ENCODE data around the gene KIDINS220. TPM values are rescaled to one million over a fixed set of nuclear protein-coding genes. Genes with fewer than 3 reads are reported as not detected.

Gene KIDINS220
- total RNA-seq, 1 experiment from 2014 or later: 29.3 TPM

DNA sequence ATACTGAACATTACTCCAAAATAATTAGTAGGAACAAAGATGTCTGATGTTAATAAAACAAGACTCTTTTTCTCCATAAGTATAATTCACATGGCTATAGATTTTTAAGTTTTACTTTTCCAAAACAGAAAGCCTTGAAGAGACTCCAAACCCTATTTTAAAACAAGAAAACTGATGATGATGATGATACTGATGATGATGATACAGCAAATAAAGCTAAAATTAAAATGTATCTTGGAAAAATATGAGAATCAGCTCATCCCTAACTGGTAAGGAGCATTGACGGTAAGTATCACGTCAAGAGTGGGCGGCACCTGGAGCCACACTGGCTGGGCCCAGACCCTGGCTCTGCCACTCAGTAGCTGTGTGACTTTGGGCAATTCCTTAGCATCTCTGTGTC is 116.0 kb downstream of the KIDINS220 start:
- Histone ChIP-seq H2BK15ac (ENCODE audit: low read depth, low read length) (no peak overlapping the region), H3K9me3 (ENCODE audit: control insufficient read depth, low read depth, low read length) (no peaks in the 10 kb centered on the region), H3K18ac (ENCODE audit: insufficient read length, low read depth, low read length) (no peak overlapping the region), H3K56ac (ENCODE audit: insufficient read length, low read depth, low read length) (no peak overlapping the region), H3K14ac (ENCODE audit: insufficient read depth, low read length) (no peak overlapping the region), H4K91ac (ENCODE audit: insufficient read length, low read depth, low read length) (no peak overlapping the region), H3K27ac (ENCODE audit: insufficient read length, low read depth, low read length) (no peak overlapping the region), H2BK12ac (ENCODE audit: insufficient read length, low read depth, low read length) (no peak overlapping the region), H3K23ac (ENCODE audit: insufficient read length, low read depth, low read length) (no peak overlapping the region), H2AFZ (ENCODE audit: low read length) (no peak overlapping the region), H3K4ac (ENCODE audit: low read depth, low read length) (no peak overlapping the region), H4K5ac (ENCODE audit: insufficient read length, low read depth, low read length) (no peak overlapping the region), H4K20me1 (ENCODE audit: control insufficient read depth, insufficient read depth, insufficient read length) (no peaks in the 10 kb centered on the region), H2BK5ac (ENCODE audit: insufficient read length, low read length) (no peak overlapping the region), H3K79me2 (ENCODE audit: insufficient read depth, low read length) (no peaks in the 10 kb centered on the region), H3K9ac (ENCODE audit: extremely low read depth, insufficient read length, low read length) (no peak overlapping the region), H2BK120ac (ENCODE audit: low read depth, low read length, poor library complexity, severe bottlenecking) (no peak overlapping the region), H3K4me1 (ENCODE audit: insufficient read depth, low read length) (no peaks in the 10 kb centered on the region), H3K27me3 (ENCODE audit: insufficient read depth, low read length) (no peaks in the 10 kb centered on the region), H3K79me1 (ENCODE audit: insufficient read depth, low read depth, low read length, poor library complexity, severe bottlenecking) (no peaks in the 10 kb centered on the region), H3K4me2 (ENCODE audit: insufficient read depth, insufficient read length, low read length) (no peak overlapping the region), H3K23me2 (ENCODE audit: insufficient read length, low read depth, low read length, poor library complexity, severe bottlenecking) (no peaks in the 10 kb centered on the region), H3T11ph (ENCODE audit: low read length) (no peak overlapping the region), H4K8ac (replicated peaks; ENCODE audit: insufficient read length, low read depth, low read length) (no peak overlapping the region), H2AK5ac (ENCODE audit: insufficient read length, low read length) (no peak overlapping the region), H2BK20ac (ENCODE audit: low read depth, low read length, poor library complexity, severe bottlenecking) (no peak overlapping the region)
- DNase-seq: no peak
- Mint-ChIP-seq H3K36me3 (ENCODE audit: insufficient read depth in 1 of 3, low read depth in 3 of 3) (no peaks in the 10 kb centered on the region; a peak in 1 of 7 replicates), H3K27ac (no peak overlapping the region; a peak in 1 of 7 replicates), H3K9me3 (no peaks in the 10 kb centered on the region), H3K4me1 (no peaks in the 10 kb centered on the region; a peak in 1 of 4 replicates), H3K27me3 (ENCODE audit: low read depth) (no peaks in the 10 kb centered on the region), H3K4me3 (no peak overlapping the region)
- no CpG with 5 or more reads among the region's 3 CpGs for WGBS (ENCODE audit: extremely low coverage, insufficient read length, low lambda C conversion rate)
- TF ChIP-seq, protein P1, sequence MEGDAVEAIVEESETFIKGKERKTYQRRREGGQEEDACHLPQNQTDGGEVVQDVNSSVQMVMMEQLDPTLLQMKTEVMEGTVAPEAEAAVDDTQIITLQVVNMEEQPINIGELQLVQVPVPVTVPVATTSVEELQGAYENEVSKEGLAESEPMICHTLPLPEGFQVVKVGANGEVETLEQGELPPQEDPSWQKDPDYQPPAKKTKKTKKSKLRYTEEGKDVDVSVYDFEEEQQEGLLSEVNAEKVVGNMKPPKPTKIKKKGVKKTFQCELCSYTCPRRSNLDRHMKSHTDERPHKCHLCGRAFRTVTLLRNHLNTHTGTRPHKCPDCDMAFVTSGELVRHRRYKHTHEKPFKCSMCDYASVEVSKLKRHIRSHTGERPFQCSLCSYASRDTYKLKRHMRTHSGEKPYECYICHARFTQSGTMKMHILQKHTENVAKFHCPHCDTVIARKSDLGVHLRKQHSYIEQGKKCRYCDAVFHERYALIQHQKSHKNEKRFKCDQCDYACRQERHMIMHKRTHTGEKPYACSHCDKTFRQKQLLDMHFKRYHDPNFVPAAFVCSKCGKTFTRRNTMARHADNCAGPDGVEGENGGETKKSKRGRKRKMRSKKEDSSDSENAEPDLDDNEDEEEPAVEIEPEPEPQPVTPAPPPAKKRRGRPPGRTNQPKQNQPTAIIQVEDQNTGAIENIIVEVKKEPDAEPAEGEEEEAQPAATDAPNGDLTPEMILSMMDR (conservative IDR thresholded peaks at IDR 0.05): no peak
